GM18907 (cell line): ENCODE results near the gene COG5.

Experiments used
- ATAC-seq: cut with Tn5 transposase; IDR thresholded peaks from one replicate; pipeline ENCODE4 v1.9.1; 2021; ENCODE audit warnings: mild to moderate bottlenecking, moderate library complexity; ENCODE audit not compliant: unreplicated experiment

Gene COG5

DNA sequence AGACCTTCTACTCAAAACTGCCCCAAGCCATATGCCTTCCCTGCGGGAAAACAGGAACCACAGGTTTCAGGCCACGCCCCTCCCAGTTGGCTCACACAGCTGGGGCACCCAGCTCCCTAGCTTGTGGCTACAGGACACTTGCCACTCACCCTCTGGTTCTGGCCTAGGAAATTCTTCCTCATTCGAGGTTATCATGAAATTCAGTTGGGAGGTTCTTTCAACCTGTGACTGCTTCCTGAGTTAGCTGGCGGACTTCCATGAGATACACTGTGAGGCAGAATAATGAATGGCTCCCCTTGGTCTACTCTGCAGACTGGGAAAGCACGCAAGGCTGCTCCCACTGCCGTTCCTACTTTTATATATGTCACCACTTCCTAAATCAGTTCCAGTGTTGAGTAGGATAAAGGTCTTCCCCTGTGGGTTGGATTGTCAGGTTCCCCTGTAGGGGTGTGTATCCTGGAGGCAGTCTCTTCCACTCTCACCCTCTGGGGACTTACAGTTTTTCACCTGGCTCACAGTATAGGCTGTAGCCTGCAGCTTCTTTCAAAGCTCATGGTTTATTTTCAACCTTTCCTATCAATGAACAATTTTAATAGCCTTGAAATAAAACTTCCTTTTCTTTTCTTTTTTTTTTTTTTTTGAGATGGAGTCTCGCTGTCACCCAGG, 56.9 kb downstream of the COG5 start:
- no peak for ATAC-seq

- ATAC-seq: no peak
Observed at GRCh38 chr7:107505997-107506673, 57.6 kb downstream of the COG5 start.

- no peak for ATAC-seq
Observed at GRCh38 chr7:107505362-107505761, 58.4 kb downstream of the COG5 start.

- ATAC-seq: no peak
Observed at GRCh38 chr7:107503687-107504086, 60.0 kb downstream of the COG5 start.

- no peak for ATAC-seq
Observed at GRCh38 chr7:107502797-107503196, 60.9 kb downstream of the COG5 start.

- no peak for ATAC-seq
Observed at GRCh38 chr7:107502154-107502553, 61.6 kb downstream of the COG5 start.

DNA sequence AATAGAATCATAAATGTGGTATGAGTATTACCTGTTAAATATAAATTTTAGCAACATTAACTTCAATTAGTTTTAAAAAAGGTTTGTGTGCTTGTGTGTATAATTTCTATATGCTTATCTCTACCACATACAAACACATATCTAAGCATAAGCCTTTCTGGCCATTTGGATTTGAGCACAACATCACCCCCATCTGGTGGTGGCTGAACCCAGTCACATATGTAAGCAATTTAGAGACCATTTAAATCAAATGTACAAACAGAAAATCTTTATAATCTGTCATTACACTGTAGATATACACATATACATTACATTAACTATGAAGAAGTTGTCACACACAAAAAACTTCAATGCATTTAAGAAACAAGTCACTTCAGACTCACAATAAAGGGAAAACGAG, 62.1 kb downstream of the COG5 start:
- no peak for ATAC-seq

- ATAC-seq: no peak
Observed at GRCh38 chr7:107499731-107500130, 64.0 kb downstream of the COG5 start.

GRCh38 chr7:107495516-107495915, 68.2 kb downstream of the COG5 start:
- ATAC-seq: no peak

- ATAC-seq: no peak
Observed at GRCh38 chr7:107494884-107495283, 68.8 kb downstream of the COG5 start.

DNA sequence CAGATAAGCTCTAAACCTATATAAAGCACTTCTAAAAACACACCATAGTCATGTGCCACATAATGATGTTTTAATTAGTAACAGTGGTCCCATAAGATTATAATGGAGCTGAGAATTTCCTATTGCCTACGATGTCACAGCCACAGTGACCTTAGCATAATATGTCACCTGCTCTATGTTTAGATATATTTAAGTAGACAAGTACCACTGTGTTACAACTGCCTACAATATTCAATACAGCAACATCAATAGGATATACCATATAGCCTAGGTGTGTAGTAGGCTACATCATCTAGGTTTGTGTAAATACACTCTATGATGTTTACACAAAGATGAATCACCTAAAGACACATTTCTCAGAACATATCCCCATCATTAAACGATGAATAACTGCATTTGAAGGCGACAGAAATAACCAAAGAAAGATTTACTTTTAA, 69.4 kb downstream of the COG5 start:
- no peak for ATAC-seq

DNA sequence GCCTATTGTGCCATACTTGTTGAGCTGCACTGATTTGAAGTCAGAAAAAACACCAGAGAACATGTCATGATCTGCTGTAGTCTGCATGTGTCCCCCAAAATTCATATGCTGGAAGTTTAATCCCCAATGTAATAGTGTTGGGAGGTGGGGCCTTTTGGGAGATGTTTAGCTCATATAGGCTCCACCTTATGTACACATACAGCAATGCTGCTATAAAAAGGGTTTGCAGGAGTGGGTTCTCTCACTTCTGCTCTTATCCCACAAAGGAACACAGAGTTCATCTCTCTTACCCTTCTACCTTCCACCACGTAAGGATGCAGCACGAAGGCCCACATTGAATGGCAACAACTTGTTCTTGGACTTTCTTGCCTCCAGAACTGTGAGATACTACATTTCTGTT, 70.8 kb downstream of the COG5 start:
- no peak for ATAC-seq

DNA sequence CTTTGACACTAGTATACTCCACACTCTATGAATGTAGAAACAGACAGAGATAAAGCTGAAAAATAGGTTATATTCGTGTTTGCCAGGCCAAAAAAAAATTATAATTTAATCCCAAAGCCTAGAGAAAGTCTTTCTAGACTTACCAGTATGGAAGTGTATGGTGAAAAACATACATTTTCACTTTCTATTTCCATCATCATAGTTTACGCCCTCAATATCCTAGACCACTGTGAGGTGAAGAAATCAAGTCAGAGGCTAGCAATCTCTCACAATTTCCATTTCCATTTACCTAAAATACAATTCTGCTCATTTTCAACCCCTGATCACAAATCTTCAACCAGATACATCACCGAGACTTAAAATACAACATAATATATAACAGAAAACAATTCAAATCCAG, 77.7 kb downstream of the COG5 start:
- no peak for ATAC-seq

- ATAC-seq: no peak
Observed at GRCh38 chr7:107482571-107482970, 81.1 kb downstream of the COG5 start.

GRCh38 chr7:107480932-107481331, 82.8 kb downstream of the COG5 start:
- no peak for ATAC-seq

- no peak for ATAC-seq
Observed at GRCh38 chr7:107479303-107479702, 84.4 kb downstream of the COG5 start.

GRCh38 chr7:107474104-107474521, 89.6 kb downstream of the COG5 start:
- ATAC-seq: no peak

DNA sequence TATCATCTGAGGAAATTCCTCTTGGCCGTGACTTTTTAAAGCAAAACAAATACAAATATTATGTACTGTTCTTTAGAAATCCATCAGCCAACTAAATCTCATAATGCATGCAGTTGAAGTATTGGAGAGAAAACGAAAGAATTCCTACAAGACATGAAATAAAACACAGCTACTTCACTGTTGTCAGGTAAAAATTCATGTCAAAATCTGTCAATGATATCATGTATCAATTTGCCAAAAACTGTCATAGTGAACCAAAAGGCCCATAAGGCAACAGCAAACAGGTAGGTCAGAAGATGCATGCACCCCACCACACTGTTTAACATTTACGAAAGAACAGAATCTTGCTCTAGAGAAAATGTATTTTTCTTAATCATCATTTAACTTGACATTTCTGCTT, 91.6 kb downstream of the COG5 start:
- no peak for ATAC-seq

GRCh38 chr7:107471292-107472070, 92.2 kb downstream of the COG5 start:
- ATAC-seq: no peak

DNA sequence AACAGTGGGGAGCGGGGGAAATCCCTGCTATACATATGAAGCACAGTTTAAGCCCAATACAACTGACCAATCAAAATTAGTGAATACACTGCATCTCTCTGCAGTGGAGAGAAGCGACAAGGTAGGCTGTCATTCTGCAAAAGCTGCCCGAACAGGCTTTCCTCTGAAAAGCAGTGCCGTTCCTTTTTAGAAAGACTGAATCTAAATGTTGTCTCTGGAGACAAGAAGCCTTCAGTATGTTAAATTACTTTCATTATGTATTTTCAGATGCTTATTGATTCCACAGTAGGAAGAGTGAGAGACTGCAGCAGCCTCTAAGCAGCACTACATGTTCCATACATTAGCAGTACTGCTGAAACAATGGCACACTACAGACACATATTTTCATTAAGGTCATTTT, 93.8 kb downstream of the COG5 start, which contains the start of gene GPR22:
Gene GPR22 (plus strand): TSS at position 129 of the 400 bp plus-strand sequence. CDS start 4,004 bp downstream, outside the sequence.
- no peak for ATAC-seq

- ATAC-seq: no peak
Observed at GRCh38 chr7:107468824-107469223, 94.9 kb downstream of the COG5 start.

GRCh38 chr7:107467972-107468371, 95.7 kb downstream of the COG5 start:
- no peak for ATAC-seq
